T-helper 1 cell (primary cell): Measurements from ENCODE around the gene HSD17B13.

Experiments
- DNase-seq, 5 donors: peaks; one replicate each; pipeline ENCODE4 v3.0.0-alpha.2; 2012 to 2020

The HSD17B13 gene

DNA sequence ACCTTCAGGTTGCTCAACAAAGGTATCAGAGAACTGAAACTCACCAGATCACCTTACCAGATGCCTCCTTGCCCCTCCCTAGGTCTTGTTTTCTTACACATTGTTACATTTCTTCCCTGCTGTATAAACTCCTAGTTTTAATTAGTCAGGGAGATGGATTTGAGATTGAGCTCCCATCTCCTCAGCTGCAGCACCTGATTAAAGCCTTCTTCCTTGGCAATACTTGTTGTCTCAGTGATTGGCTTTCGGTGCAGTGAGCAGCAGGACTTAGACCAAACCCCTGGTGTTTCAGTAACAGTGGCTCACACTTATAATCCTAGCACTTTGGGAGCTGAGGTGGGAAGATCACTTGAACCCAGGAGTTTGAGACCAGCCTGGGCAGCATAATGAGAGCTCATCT lies 59.8 kb downstream of the HSD17B13 start:
- no peak for DNase-seq

DNA sequence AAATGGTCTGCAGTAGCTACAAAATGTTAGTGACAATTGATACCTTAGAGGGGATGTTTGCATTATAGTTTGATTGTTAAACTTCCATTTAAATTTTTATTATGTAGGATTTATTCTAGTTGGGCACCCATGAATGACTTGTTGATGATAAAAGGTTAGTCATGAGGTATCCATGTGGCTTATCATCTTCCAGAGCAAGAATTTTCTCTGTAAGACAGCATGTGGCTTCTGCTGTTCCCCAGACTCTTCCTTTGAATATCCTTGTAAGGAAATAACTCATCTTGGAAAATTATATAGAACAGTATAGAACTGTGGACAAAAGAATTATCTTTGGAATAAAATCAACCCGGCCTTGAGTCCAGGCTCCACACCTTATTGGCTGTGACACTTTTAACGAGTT lies 62.2 kb downstream of the HSD17B13 start:
- no peak for DNase-seq

DNA sequence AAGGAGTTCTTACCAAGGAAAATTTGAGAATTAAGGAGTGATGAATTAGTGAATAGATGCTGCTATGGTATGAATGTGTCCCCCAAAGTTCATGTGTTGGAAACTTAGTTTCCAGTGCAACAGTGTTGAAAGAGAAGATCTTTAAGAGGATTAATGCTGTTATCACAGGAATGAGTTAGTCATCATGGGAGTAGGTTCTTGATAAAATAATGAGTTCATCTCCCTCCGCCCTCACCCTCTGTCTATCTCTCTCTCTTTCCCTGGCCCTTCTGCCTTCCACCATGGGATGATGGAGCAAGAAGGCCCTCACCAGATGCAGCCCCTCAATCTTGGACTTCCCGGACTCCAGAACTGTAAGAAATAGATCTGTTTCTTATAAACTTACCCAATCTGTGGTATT lies 64.0 kb downstream of the HSD17B13 start:
- DNase-seq, result no peak

DNA sequence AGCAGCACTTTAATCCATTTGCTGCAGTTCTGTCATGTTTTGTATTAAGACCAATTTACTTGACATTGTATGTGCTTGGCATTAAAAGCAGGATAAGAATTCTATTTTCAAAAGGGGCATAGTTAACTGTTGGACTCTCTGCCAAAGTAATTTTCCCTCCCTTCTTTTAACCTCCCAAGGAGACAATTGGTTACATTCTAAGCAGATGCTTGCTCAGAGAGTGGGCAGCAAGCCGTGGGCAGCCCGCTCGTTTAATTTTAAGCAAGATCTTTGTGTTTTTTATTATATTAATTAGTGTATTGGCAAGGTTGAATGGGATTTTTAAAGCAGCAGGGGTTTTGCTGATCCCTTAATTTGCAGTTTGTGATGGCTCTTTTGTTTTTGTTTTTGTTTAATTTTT lies 65.2 kb downstream of the HSD17B13 start:
- no peak for DNase-seq

DNA sequence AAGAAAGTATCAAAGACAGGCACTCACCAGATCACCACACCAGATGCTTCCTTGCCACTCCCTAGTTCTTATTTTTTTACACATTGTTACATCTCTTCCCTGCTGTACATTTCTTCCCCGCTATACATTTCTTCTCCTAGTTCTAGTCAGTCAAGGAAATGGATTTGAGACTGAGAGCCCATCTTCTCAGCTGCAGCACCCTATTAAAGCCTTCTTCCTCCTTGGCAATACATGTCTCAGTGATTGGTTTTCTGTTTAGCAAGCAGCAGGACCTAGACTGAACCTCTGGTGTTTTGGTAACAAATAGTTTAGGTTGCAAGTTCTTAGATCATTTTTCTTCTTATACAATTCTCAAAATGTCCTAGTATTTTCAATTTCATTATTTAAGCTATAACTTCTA lies 66.9 kb downstream of the HSD17B13 start:
- DNase-seq, result no peak
